ENCODE data around the gene TMEM269.
"Not testable (repeated sequence)": the region's sequence is repeated elsewhere in the genome, so short reads cannot be mapped to it uniquely, and the experiment has no call there.

The TMEM269 gene

DNA sequence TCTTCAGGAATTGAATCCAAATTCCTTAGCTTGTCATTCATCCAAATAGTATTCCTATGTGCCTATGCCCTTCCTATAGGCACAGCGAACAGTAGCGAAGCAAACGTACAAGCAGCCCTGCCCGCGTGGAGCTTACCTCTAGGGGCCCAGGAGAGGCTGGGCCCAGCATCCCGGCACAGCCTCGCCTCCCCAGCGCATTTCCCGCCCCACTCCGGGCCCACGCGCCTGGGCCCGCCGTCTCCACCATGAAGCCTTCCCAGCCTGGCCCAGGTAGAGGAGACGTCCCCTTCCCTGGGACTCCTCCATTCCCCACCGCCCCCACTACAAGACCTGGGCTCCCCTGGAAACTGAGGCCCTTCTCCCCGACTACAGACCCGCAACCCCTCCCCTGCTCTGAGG lies 245 bp upstream of the TMEM269 start:
- no peak overlapping the region for H3K4me3 ChIP-seq (ENCODE audit: low read length)
- peaks cover 9% of the 10 kb centered on the region for H3K4me1 ChIP-seq (ENCODE audit: control insufficient read depth, insufficient read depth, low read length)
- peak overlapping the region; percentile 84 for H3K4me2 ChIP-seq (ENCODE audit: low read length)
- no peaks in the 10 kb centered on the region for H3K27me3 ChIP-seq (ENCODE audit: control insufficient read depth, insufficient read depth, low read length)
- H3K36me3 ChIP-seq (ENCODE audit: insufficient read depth, low read length) = peaks cover 23% of the 10 kb centered on the region
- no peak overlapping the region for H3K9ac ChIP-seq (ENCODE audit: low read depth, low read length)
- no peaks in the 10 kb centered on the region for H3K9me3 ChIP-seq (replicated peaks; ENCODE audit: low read length)

DNA sequence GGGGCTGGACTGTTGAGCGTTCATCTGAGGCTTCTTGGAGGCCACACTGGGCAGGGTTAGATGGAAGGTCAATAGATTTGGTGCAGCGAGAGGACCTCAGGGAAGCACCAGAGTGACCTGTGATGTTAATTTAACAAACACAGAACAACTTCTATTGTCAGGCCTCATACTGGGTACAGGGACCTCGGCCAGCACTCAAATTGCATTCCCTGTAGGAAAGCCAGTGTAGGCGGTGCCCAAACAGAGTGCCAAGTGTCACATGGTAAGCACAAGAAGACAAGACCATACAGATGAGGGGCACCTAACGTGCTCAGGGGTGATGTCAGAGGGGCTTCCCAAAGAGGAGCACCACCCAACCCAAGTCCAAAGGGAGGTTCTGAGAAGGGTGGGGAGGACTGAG lies 1.3 kb downstream of the TMEM269 start:
- no peaks in the 10 kb centered on the region for H3K9me3 ChIP-seq (replicated peaks; ENCODE audit: low read length)
- H3K9ac ChIP-seq (ENCODE audit: low read depth, low read length) = no peak overlapping the region
- H3K4me1 ChIP-seq (ENCODE audit: control insufficient read depth, insufficient read depth, low read length) = peaks cover 9% of the 10 kb centered on the region
- H3K4me3 ChIP-seq (ENCODE audit: low read length) = no peak overlapping the region
- H3K36me3 ChIP-seq (ENCODE audit: insufficient read depth, low read length) = peaks cover 10% of the 10 kb centered on the region
- H3K27me3 ChIP-seq (ENCODE audit: control insufficient read depth, insufficient read depth, low read length) = no peaks in the 10 kb centered on the region
- no peak overlapping the region for H3K4me2 ChIP-seq (ENCODE audit: low read length)

DNA sequence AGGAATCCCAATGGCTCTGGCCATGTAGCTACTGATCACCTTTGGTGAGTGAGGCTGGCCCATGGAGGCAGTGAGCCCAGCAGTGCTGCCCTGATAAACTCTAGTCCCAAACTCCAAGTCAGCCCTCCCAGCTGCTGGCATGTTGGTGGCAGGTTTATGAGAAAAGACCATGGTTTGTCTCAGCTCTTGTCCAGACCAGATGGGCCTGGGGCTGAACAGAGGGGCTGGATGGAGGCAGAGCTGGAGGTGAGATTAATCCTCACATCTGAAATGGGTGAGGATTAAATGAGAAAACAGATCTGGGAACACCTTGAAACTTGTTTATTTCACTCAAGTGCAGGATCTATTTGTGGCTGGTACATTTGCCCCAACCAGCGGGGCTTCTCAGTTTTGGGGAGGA lies 3.2 kb downstream of the TMEM269 start:
- Histone ChIP-seq H3K36me3 (ENCODE audit: insufficient read depth, low read length) (no peaks in the 10 kb centered on the region), H3K27me3 (ENCODE audit: control insufficient read depth, insufficient read depth, low read length) (no peaks in the 10 kb centered on the region), H3K9me3 (replicated peaks; ENCODE audit: low read length) (no peaks in the 10 kb centered on the region), H3K4me1 (ENCODE audit: control insufficient read depth, insufficient read depth, low read length) (peaks cover 9% of the 10 kb centered on the region), H3K4me3 (ENCODE audit: low read length) (no peak overlapping the region), H3K4me2 (ENCODE audit: low read length) (no peak overlapping the region), H3K9ac (ENCODE audit: low read depth, low read length) (no peak overlapping the region)

DNA sequence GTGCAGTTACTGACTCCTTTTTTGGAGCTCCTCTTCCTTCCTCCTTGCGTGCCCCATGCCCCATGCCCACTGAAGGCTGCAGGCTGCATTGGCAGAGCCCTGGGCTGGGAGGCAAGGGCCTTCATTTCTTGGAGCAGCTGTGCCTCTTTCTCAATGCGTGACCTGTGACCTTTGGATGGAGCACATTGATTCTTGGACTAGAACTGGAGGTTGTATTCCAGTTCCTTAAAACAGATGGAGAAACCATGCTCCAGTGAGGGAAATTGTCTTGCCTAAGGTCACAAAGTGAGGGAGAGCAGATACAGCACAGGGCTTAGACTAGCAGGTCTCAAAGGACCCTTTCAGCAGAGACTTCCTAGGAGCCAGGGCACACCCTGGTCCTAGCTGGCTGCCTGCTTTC lies 9.0 kb downstream of the TMEM269 start:
- H3K9me3 ChIP-seq (replicated peaks; ENCODE audit: low read length) = no peaks in the 10 kb centered on the region
- no peak overlapping the region for H3K4me3 ChIP-seq (ENCODE audit: low read length)
- no peak overlapping the region for H3K4me2 ChIP-seq (ENCODE audit: low read length)

DNA sequence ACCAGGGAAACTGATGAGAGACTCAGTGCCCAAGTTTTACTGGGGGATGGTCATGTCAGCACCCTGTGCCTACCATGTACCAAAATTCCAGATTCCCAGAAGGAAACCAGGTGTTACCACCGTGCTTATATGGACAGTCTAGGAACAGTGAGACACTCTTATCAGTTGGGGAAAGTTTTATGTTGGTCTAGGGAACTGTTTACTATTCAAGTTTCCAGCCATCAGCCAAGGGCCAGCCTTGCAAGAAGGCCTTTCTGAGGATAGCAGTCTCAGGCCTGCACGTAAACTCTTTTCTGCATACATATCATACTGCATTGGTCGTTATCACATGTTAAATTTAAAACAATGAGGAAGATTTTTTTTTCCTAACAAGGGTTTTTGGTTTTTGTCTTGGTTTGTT lies 12.6 kb downstream of the TMEM269 start:
- Histone ChIP-seq H3K4me1 (ENCODE audit: control insufficient read depth, insufficient read depth, low read length) (no peaks in the 10 kb centered on the region), H3K27me3 (ENCODE audit: control insufficient read depth, insufficient read depth, low read length) (peaks cover 3% of the 10 kb centered on the region), H3K9ac (ENCODE audit: low read depth, low read length) (no peak overlapping the region), H3K4me2 (ENCODE audit: low read length) (no peak overlapping the region), H3K9me3 (replicated peaks; ENCODE audit: low read length) (no peaks in the 10 kb centered on the region), H3K36me3 (ENCODE audit: insufficient read depth, low read length) (no peaks in the 10 kb centered on the region), H3K4me3 (ENCODE audit: low read length) (no peak overlapping the region)

More for the DNA sequence above, 9.0 kb downstream of the TMEM269 start:
- Histone ChIP-seq H3K36me3 (ENCODE audit: insufficient read depth, low read length) (no peaks in the 10 kb centered on the region), H3K9ac (ENCODE audit: low read depth, low read length) (no peak overlapping the region), H3K27me3 (ENCODE audit: control insufficient read depth, insufficient read depth, low read length) (peaks cover 3% of the 10 kb centered on the region), H3K4me1 (ENCODE audit: control insufficient read depth, insufficient read depth, low read length) (no peaks in the 10 kb centered on the region)

DNA sequence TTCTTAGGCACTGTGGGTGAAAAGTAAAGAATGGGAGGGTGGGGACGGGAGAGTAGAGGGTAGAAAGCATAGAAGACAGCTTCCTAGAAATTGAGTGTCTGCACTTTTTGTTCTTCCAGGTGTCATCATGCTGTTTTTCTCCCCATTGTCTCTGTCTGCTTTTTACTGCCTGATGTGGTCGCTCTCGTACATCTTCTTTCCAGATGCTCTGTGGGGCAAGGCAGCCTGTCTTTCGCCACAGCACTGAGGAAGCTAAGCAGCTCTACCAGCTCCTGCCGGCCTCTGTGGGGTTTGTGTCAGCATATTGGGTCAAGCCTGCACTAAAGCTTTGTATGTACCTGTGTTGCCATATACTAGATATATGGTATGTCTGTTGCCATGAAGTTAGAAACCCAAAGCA lies 13.2 kb downstream of the TMEM269 start:
- no peak overlapping the region for H3K9ac ChIP-seq (ENCODE audit: low read depth, low read length)
- no peak overlapping the region for H3K4me2 ChIP-seq (ENCODE audit: low read length)
- no peaks in the 10 kb centered on the region for H3K4me1 ChIP-seq (ENCODE audit: control insufficient read depth, insufficient read depth, low read length)
- H3K9me3 ChIP-seq (replicated peaks; ENCODE audit: low read length) = no peaks in the 10 kb centered on the region
- no peak overlapping the region for H3K4me3 ChIP-seq (ENCODE audit: low read length)
- no peaks in the 10 kb centered on the region for H3K36me3 ChIP-seq (ENCODE audit: insufficient read depth, low read length)
- peaks cover 3% of the 10 kb centered on the region for H3K27me3 ChIP-seq (ENCODE audit: control insufficient read depth, insufficient read depth, low read length)

DNA sequence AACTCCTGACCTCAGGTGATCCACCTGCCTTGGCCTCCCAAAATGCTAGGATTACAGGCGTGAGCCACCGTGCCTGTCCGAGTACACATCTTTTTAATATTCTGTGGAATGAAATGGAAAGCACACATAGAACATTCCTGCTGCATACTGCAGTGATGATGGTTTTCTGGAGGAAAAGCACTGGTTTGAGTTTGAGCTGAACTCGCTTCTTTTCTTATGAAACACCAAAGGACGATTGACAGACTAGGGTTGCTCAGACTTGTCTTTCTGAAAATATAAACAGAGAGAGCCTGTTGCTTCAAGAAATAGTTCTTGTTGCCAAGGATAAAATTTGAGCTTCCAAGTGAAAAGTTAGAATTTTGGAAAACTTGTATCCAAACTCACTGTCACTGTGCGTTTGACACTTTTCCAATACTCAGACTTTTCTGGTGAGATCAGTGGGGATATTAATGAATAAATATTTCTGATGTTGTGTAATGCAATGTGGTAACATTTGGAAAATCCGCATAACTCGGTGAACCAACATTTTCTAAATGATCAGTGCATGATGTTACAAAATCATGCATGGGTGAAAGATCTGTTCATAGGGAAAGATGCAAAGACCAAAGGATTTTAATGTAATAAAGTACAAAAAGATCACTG lies 17.2 kb downstream of the TMEM269 start:
- Histone ChIP-seq H3K36me3 (ENCODE audit: insufficient read depth, low read length) (no peaks in the 10 kb centered on the region), H3K9ac (ENCODE audit: low read depth, low read length) (no peak overlapping the region), H3K27me3 (ENCODE audit: control insufficient read depth, insufficient read depth, low read length) (no peaks in the 10 kb centered on the region), H3K9me3 (replicated peaks; ENCODE audit: low read length) (no peaks in the 10 kb centered on the region), H3K4me1 (ENCODE audit: control insufficient read depth, insufficient read depth, low read length) (no peaks in the 10 kb centered on the region), H3K4me2 (ENCODE audit: low read length) (no peak overlapping the region), H3K4me3 (ENCODE audit: low read length) (no peak overlapping the region)

DNA sequence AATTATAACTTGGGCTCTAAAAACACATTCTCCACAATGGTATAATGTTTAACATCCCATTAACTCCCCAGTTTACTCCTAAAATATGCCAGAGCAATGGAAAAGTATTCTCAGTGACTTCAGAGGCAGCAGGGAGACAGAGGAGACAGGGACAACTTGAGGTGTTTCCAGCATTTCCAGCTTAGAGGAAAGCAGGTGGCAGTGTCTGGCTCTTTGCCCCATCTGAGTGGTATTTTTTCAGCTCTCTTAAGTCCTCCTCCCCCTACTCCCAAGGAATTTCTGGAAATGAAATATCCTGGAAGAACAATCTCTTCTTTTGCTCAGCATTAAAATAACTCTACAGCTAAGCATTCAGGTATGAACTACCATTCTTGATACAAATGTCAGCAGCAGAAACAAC lies 21.4 kb downstream of the TMEM269 start:
- no peaks in the 10 kb centered on the region for H3K36me3 ChIP-seq (ENCODE audit: insufficient read depth, low read length)
- H3K9me3 ChIP-seq (replicated peaks; ENCODE audit: low read length) = no peaks in the 10 kb centered on the region
- H3K4me1 ChIP-seq (ENCODE audit: control insufficient read depth, insufficient read depth, low read length) = no peaks in the 10 kb centered on the region
- H3K9ac ChIP-seq (ENCODE audit: low read depth, low read length) = no peak overlapping the region
- no peak overlapping the region for H3K4me2 ChIP-seq (ENCODE audit: low read length)
- no peak overlapping the region for H3K4me3 ChIP-seq (ENCODE audit: low read length)
- H3K27me3 ChIP-seq (ENCODE audit: control insufficient read depth, insufficient read depth, low read length) = no peaks in the 10 kb centered on the region

DNA sequence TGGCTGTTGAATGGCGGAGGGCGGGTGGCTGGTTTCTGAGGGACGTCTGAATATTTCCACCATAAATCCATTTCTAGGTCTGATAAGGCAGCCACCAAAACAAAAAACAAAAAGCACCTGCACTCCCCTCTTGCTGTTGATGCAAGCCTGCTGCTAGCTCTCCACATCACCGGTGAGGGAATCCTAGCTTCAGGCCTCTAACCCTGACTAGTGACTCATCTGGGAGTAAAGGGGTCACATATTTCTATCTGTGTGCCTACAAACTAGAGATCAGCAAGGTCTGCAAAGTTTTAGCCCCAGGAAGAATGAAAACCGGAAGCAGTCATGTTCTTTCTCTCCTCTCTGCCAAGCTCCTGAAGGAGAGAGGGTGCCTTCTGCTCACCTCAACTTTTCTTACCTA lies 21.8 kb downstream of the TMEM269 start:
- Histone ChIP-seq H3K9ac (ENCODE audit: low read depth, low read length) (no peak overlapping the region), H3K4me1 (ENCODE audit: control insufficient read depth, insufficient read depth, low read length) (no peaks in the 10 kb centered on the region), H3K9me3 (replicated peaks; ENCODE audit: low read length) (no peaks in the 10 kb centered on the region), H3K36me3 (ENCODE audit: insufficient read depth, low read length) (no peaks in the 10 kb centered on the region), H3K27me3 (ENCODE audit: control insufficient read depth, insufficient read depth, low read length) (no peaks in the 10 kb centered on the region), H3K4me2 (ENCODE audit: low read length) (no peak overlapping the region), H3K4me3 (ENCODE audit: low read length) (no peak overlapping the region)

DNA sequence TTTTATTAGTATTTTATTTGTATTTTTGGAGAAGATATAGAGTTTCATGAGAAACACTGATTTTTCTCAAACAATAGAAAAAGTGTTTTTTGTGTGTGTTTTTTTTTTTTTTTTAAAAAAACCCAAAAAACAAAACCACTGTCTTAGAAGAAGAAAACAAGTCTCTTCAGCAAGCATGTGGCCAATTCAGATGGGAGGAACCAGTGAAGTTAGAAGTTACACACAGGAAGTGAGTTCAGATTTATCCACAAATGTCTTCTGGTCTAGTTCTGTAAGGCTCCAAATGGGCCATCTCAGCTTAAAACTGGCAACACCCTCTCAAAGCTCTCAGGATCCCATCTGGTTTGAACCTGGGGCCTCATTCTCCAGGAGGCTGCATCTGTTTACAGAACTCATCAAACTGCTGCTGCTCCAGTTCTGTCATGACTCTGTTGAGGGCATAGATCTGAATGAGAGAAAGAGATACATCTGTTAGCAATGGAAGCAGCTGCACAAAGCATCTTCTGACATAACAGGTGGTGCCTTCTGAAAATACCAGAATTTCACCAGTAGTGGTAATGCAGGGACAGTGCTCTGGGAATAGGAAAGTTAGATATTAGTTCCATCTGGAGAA lies 22.4 kb downstream of the TMEM269 start:
- Histone ChIP-seq H3K9me3 (replicated peaks; ENCODE audit: low read length) (no peaks in the 10 kb centered on the region), H3K4me2 (ENCODE audit: low read length) (no peak overlapping the region), H3K4me3 (ENCODE audit: low read length) (no peak overlapping the region), H3K9ac (ENCODE audit: low read depth, low read length) (no peak overlapping the region), H3K36me3 (ENCODE audit: insufficient read depth, low read length) (no peaks in the 10 kb centered on the region), H3K27me3 (ENCODE audit: control insufficient read depth, insufficient read depth, low read length) (no peaks in the 10 kb centered on the region), H3K4me1 (ENCODE audit: control insufficient read depth, insufficient read depth, low read length) (no peaks in the 10 kb centered on the region)

DNA sequence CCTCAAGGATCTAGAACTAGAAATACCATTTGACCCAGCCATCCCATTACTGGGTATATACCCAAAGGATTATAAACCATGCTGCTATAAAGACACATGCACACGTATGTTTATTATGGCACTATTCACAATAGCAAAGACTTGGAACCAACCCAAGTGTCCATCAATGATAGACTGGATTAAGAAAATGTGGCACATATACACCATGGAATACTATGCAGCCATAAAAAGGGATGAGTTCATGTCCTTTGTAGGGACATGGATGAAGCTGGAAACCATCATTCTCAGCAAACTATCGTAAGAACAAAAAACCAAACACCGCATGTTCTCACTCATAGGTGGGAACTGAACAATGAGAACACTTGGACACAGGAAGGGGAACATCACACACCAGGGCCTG lies 30.0 kb downstream of the TMEM269 start:
- H3K4me2 ChIP-seq (ENCODE audit: low read length); H3K9ac ChIP-seq (ENCODE audit: low read depth, low read length); H3K4me3 ChIP-seq (ENCODE audit: low read length); H3K9me3 ChIP-seq (replicated peaks; ENCODE audit: low read length); H3K36me3 ChIP-seq (ENCODE audit: insufficient read depth, low read length); H3K27me3 ChIP-seq (ENCODE audit: control insufficient read depth, insufficient read depth, low read length): not testable (repeated sequence)
- H3K4me1 ChIP-seq (ENCODE audit: control insufficient read depth, insufficient read depth, low read length) = peaks cover 16% of the 10 kb centered on the region

DNA sequence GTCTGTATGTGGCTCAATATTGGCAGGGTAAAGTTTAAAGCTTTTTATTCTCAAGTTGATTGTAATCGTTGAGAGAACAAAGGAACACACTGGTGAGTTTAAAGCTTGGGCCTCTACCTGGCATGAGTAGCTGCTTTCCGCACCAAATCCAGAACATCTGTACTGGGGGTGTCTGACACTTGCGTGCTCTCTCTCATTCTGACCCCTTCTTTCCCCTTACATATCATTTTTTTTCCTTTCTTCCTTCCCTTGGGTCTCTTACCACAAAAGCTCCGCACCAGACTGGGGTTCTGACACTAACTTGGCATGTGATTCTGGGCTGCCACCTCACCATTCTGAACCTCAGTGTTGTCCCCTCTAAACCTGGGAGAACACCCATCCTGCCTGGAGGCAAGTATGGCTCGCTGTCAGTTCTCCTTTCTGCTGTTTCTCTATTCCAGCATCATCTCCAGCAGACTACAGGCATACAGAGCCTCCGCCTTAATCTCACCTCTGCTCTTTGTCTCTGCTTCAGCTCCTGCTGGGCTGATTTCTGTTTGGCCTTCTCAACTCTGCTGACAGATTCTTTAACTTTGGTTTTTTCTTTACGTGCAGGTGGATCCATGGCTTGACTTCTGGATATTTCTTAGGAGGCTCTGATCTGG lies 31.3 kb downstream of the TMEM269 start:
- H3K27me3 ChIP-seq (ENCODE audit: control insufficient read depth, insufficient read depth, low read length) = no peaks in the 10 kb centered on the region

More for the DNA sequence above, 31.3 kb downstream of the TMEM269 start:
- H3K4me1 ChIP-seq (ENCODE audit: control insufficient read depth, insufficient read depth, low read length) = peaks cover 16% of the 10 kb centered on the region
- H3K4me3 ChIP-seq (ENCODE audit: low read length) = peak overlapping the region; percentile 99
- H3K4me2 ChIP-seq (ENCODE audit: low read length) = peak overlapping the region; percentile 94
- peak overlapping the region; percentile 99 for H3K9ac ChIP-seq (ENCODE audit: low read depth, low read length)
- H3K36me3 ChIP-seq (ENCODE audit: insufficient read depth, low read length) = no peaks in the 10 kb centered on the region
- H3K9me3 ChIP-seq (replicated peaks; ENCODE audit: low read length) = no peaks in the 10 kb centered on the region
